WTC11 (cell line): ENCODE results near the gene PGM2. TPM values are rescaled to one million over a fixed set of nuclear protein-coding genes. Genes with fewer than 3 reads are reported as not detected.

Experiments used
- ATAC-seq: fragments of 200-7000 bp; cut with Tn5 transposase; 2 replicates; pipeline ENCODE4 v1.10.0; 2021; ENCODE audit warnings: mild to moderate bottlenecking, moderate library complexity
- CTCF ChIA-PET: fragments of 300-600 bp; sonication (Branson Sonifier 250); formaldehyde crosslinking; loops from one replicate; lab custom pipeline; 2021; ENCODE audit warnings: antibody characterized with exemption; lab: Charles Lee
- POLR2A ChIA-PET: fragments of 350-600 bp; sonication (Branson Sonifier 250); formaldehyde crosslinking; loops from one replicate; lab custom pipeline; 2021; ENCODE audit warnings: antibody characterized with exemption; lab: Charles Lee
- DNase-seq: peaks from one replicate; pipeline ENCODE4 v3.0.0; 2021; ENCODE audit warnings: low spot score
- H3K27ac Mint-ChIP-seq: 2 replicates; pipeline ENCODE4 v1.8.0; 2021; ENCODE audit warnings: mixed read lengths
- H3K27me3 Mint-ChIP-seq: 2 replicates; pipeline ENCODE4 v1.8.0; 2021; ENCODE audit warnings: low read depth, mild to moderate bottlenecking, moderate library complexity, mixed read lengths
- H3K36me3 Mint-ChIP-seq: 2 replicates; pipeline ENCODE4 v1.8.0; 2021; ENCODE audit warnings: mixed read lengths
- H3K4me1 Mint-ChIP-seq: 2 replicates; pipeline ENCODE4 v1.8.0; 2022; ENCODE audit warnings: mixed read lengths
- H3K4me3 Mint-ChIP-seq: 2 replicates; pipeline ENCODE4 v1.8.0; 2021; ENCODE audit warnings: mild to moderate bottlenecking, moderate library complexity, mixed read lengths
- H3K9me3 Mint-ChIP-seq: 2 replicates; pipeline ENCODE4 v1.8.0; 2021; ENCODE audit warnings: mixed read lengths
- E2F4 ChIP-seq: sonication (generic); formaldehyde crosslinking; IDR thresholded peaks from 2 replicates; pipeline ENCODE4 v1.8.1; 2022; ENCODE audit warnings: low read depth, mild to moderate bottlenecking, moderate library complexity, missing genetic modification reagents, borderline replicate concordance
- EMX1 ChIP-seq: fragments of 250-450 bp; sonication (Bioruptor Pico); IDR thresholded peaks from 2 replicates; pipeline ENCODE4 v1.8.0; 2021; ENCODE audit warnings: mild to moderate bottlenecking
- ERG ChIP-seq: fragments of 250-450 bp; sonication (Bioruptor Pico); IDR thresholded peaks from 2 replicates; pipeline ENCODE4 v1.8.0; 2021; ENCODE audit warnings: mild to moderate bottlenecking
- JAZF1 ChIP-seq: fragments of 250-450 bp; sonication (Bioruptor Pico); IDR thresholded peaks from 2 replicates; pipeline ENCODE4 v1.9.0; 2021; ENCODE audit warnings: moderate library complexity, mild to moderate bottlenecking, inconsistent platforms
- MLX ChIP-seq: sonication (generic); formaldehyde crosslinking; IDR thresholded peaks from 2 replicates; pipeline ENCODE4 v1.8.1; 2023; ENCODE audit warnings: mild to moderate bottlenecking, missing genetic modification reagents, moderate library complexity
- MXD4 ChIP-seq: fragments of 250-450 bp; sonication (Bioruptor Pico); IDR thresholded peaks from 2 replicates; pipeline ENCODE4 v1.8.0; 2021; ENCODE audit warnings: mild to moderate bottlenecking, moderate library complexity, borderline replicate concordance
- MYBL2 ChIP-seq: sonication (generic); formaldehyde crosslinking; IDR thresholded peaks from 2 replicates; pipeline ENCODE4 v1.8.1; 2023; ENCODE audit warnings: mild to moderate bottlenecking, moderate library complexity, missing genetic modification reagents
- NFYB ChIP-seq: sonication (generic); formaldehyde crosslinking; conservative IDR thresholded peaks from 2 replicates; pipeline ENCODE4 v1.8.0; 2022; ENCODE audit warnings: low read depth, missing genetic modification reagents
- RELA ChIP-seq: sonication (generic); formaldehyde crosslinking; IDR thresholded peaks from 2 replicates; pipeline ENCODE4 v1.8.1; 2022; ENCODE audit warnings: missing genetic modification reagents, mild to moderate bottlenecking, borderline replicate concordance
- USF2 ChIP-seq: sonication (generic); formaldehyde crosslinking; IDR thresholded peaks from 2 replicates; pipeline ENCODE4 v1.8.1; 2023; ENCODE audit warnings: mild to moderate bottlenecking, missing genetic modification reagents, moderate library complexity
- ZNF219 ChIP-seq: sonication (generic); formaldehyde crosslinking; IDR thresholded peaks from 2 replicates; pipeline ENCODE4 v1.8.0; 2023; ENCODE audit warnings: missing genetic modification reagents, mild to moderate bottlenecking, borderline replicate concordance
- ZNF281 ChIP-seq: sonication (generic); formaldehyde crosslinking; IDR thresholded peaks from 2 replicates; pipeline ENCODE4 v1.8.0; 2023; ENCODE audit warnings: mild to moderate bottlenecking, missing genetic modification reagents
- ZNF317 ChIP-seq: sonication (generic); formaldehyde crosslinking; IDR thresholded peaks from 2 replicates; pipeline ENCODE4 v1.8.1; 2023; ENCODE audit warnings: low read depth, mild to moderate bottlenecking, moderate library complexity, missing genetic modification reagents, borderline replicate concordance
- ZNF396 ChIP-seq: fragments of 250-450 bp; sonication (Bioruptor Pico); IDR thresholded peaks from 2 replicates; pipeline ENCODE4 v1.8.0; 2021; ENCODE audit warnings: mild to moderate bottlenecking, moderate library complexity, borderline replicate concordance
- ZNF532 ChIP-seq: fragments of 250-450 bp; sonication (Bioruptor Pico); IDR thresholded peaks from 2 replicates; pipeline ENCODE4 v1.9.0; 2021; ENCODE audit warnings: mild to moderate bottlenecking, borderline replicate concordance
- total RNA-seq: library from RNA; stranded (reverse); gene quantifications from 3 replicates; pipeline ENCODE4 v1.2.3, GENCODE V29; 2021

The PGM2 gene
- total RNA-seq, 1 experiment from 2014 or later: 31.4 TPM

- Mint-ChIP-seq H3K4me3 (no peak overlapping the region), H3K27me3 (peaks cover 47% of the 10 kb centered on the region), H3K4me1 (peaks cover 15% of the 10 kb centered on the region), H3K27ac (no peak overlapping the region), H3K36me3 (no peaks in the 10 kb centered on the region), H3K9me3 (no peaks in the 10 kb centered on the region)
- ATAC-seq (no peak), DNase-seq (no peak)
- ChIA-PET POLR2A (no interaction called here), CTCF (interaction anchor here (1.2 to 2.0 kb wide), 2 partner anchors 23 to 78 kb away, joined by 3 to 5 read pairs; no protein-coding TSS in a partner anchor)
- TF ChIP-seq JAZF1 (CRISPR knock-in tag) (no peak), ZNF532 (CRISPR knock-in tag) (no peak), ZNF317 (no peak), MLX (CRISPR knock-in tag) (no peak), MXD4 (CRISPR knock-in tag) (no peak), NFYB (no peak), RELA (CRISPR knock-in tag) (no peak), ERG (no peak), ZNF396 (CRISPR knock-in tag) (no peak), MYBL2 (no peak), ZNF281 (CRISPR knock-in tag) (no peak), E2F4 (CRISPR knock-in tag) (no peak), USF2 (CRISPR knock-in tag) (no peak)
Measured at GRCh38 chr4:37892641-37893040, 66.2 kb downstream of the PGM2 start.

GRCh38 chr4:37893164-37893563 lies 66.7 kb downstream of the PGM2 start:
- peaks cover 42% of the 10 kb centered on the region for H3K27me3 Mint-ChIP-seq
- H3K27ac Mint-ChIP-seq: no peak overlapping the region
- peaks cover 15% of the 10 kb centered on the region for H3K4me1 Mint-ChIP-seq

More at GRCh38 chr4:37893164-37893563, 66.7 kb downstream of the PGM2 start:
- TF ChIP-seq ZNF219 (CRISPR knock-in tag) (no peak), EMX1 (no peak)
- Mint-ChIP-seq H3K36me3 (no peaks in the 10 kb centered on the region), H3K9me3 (no peaks in the 10 kb centered on the region), H3K4me3 (no peak overlapping the region)
- CTCF ChIA-PET: no interaction called here
- no peak for ATAC-seq
- DNase-seq: no peak
- POLR2A ChIA-PET: no interaction called here
